Thoracic aorta (tissue), 2 donors: ENCODE measurements around the gene AHDC1. TPM values are rescaled to one million over a fixed set of nuclear protein-coding genes. Genes with fewer than 3 reads are reported as not detected.

Experiments used
- ATAC-seq: fragments of 150-250 bp; one replicate; pipeline ENCODE4 v1.8.0; 2017; ENCODE audit warnings: low read depth; ENCODE audit not compliant: insufficient number of reproducible peaks, low FRiP score
- DNase-seq: peaks from one replicate; pipeline ENCODE4 v3.0.0-alpha.2; 2020; ENCODE audit warnings: low spot score
- H3K27ac ChIP-seq, 2 donors: fragments of 200-600 bp; sonication (generic); 1 replicate in 1 of 2; 2 replicates in 1 of 2; pipeline ENCODE4 v1.5.1; 2016; ENCODE audit warnings: mild to moderate bottlenecking in 2 of 2, moderate library complexity in 2 of 2
- H3K27me3 ChIP-seq: fragments of 200-600 bp; sonication (generic); replicated peaks from 2 replicates; pipeline ENCODE4 v1.6.0; 2016; ENCODE audit warnings: mild to moderate bottlenecking; ENCODE audit not compliant: insufficient read depth
- H3K36me3 ChIP-seq: fragments of 200-600 bp; sonication (generic); one replicate; pipeline ENCODE4 v1.5.1; 2016
- H3K4me1 ChIP-seq, 2 donors: fragments of 200-600 bp; sonication (generic); 1 replicate in 1 of 2; 2 replicates in 1 of 2; pipeline versions ENCODE4 v1.5.1 to v1.6.0; 2016; ENCODE audit warnings: low read depth in 2 of 2, mild to moderate bottlenecking in 1 of 2; ENCODE audit not compliant: control insufficient read depth in 1 of 2
- H3K4me3 ChIP-seq: fragments of 200-600 bp; sonication (generic); 2 replicates; pipeline ENCODE4 v1.5.1; 2016; ENCODE audit warnings: mild to moderate bottlenecking
- H3K9me3 ChIP-seq: fragments of 200-600 bp; sonication (generic); 2 replicates; pipeline ENCODE4 v1.5.1; 2016
- CTCF ChIP-seq: fragments of 200-600 bp; sonication (generic); IDR thresholded peaks from one replicate; pipeline ENCODE4 v1.5.1; 2019; ENCODE audit warnings: antibody characterized with exemption
- total RNA-seq, 2 donors: library from RNA; depleted of rRNA; stranded (reverse); fragments of >200 nt; gene quantifications; one replicate each; pipeline versions ENCODE4 v1.1.0 to v1.2.3, GENCODE V29; 2016

The AHDC1 gene
- total RNA-seq, 2 donors from 2014 or later, result 38.3 to 55.4 TPM

DNA sequence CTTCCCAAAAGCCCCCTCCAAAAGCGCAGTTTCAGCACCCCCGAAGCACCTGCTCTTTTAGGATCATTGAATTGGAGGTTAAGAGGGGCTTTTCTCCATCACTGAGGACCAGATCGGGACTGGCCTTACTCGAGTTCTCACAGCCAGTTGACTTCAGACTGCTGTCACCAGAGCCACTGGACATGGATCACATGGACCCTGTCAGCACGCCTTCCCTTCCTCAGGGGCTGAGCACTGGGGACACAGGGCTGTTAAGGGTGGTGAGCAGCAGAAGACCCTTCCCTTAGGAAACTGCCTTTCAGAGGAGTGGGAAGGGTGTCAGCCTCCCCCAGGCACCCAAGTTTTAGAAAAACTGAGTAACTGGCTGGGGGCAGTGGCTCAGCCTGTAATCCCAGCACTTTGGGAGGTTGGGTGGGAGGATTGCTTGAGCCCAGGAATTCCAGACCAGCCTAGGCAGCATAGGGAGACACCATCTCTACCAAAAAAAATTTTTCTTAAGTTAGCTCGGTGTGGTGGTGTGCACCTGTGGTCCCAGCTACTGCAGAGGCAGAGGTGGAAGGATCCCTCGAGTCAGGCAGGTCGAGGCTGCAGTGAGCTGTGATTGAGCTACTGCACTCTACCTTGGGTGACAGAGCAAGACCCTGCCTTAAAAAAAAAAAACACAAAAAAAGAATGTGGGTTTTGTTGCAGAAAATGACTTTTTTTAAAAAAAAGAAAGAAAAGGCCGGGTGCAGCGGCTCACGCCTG, 31.6 kb upstream of the AHDC1 start:
- H3K4me3 ChIP-seq, result peak overlapping the region; percentile 71
- no peak for TF ChIP-seq CTCF
- no peaks in the 10 kb centered on the region for H3K36me3 ChIP-seq
- DNase-seq (no peak), ATAC-seq (no peak)
- no peaks in the 10 kb centered on the region for H3K9me3 ChIP-seq
- H3K27ac ChIP-seq, result no peak overlapping the region
- peaks cover 8% of the 10 kb centered on the region for H3K27me3 ChIP-seq
- peaks cover 0 to 21% of the 10 kb centered on the region in 2 donors for H3K4me1 ChIP-seq

DNA sequence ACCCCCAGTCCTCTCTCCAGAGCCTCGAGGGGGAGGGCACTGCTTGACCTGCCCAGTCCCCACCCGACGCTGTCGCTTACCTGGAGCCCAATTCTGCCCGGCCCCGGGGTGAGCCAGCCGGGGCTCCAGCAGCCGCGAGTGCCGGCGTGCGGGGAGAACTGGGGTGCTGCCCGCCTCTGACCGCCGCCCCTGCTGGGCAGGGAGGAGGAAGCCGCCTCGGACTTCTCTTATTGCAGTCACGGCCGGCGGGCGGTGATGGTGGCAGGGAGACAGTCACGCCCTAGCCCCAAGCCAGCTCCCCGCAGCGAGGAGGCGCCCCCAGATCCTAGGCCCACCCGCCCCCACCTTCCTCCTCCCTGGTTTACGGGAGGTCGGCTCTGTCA, 31.0 kb upstream of the AHDC1 start, which contains the start of gene FGR:
Gene FGR (minus strand): TSS at position 201 of the 383 bp plus-strand sequence. CDS start 11,269 bp downstream, outside the sequence.
- Histone ChIP-seq H3K9me3 (no peaks in the 10 kb centered on the region), H3K36me3 (no peaks in the 10 kb centered on the region), H3K4me1 (peaks cover 2 to 27% of the 10 kb centered on the region in 2 donors), H3K27me3 (peaks cover 8% of the 10 kb centered on the region), H3K27ac (peak within 1 kb of the TSS; percentile 22 to 28), H3K4me3 (peak within 1 kb of the TSS; percentile 71)
- DNase-seq (no peak), ATAC-seq (no peak)
- TF ChIP-seq CTCF, result no peak

- Histone ChIP-seq H3K4me1 (peaks cover 2 to 27% of the 10 kb centered on the region in 2 donors), H3K4me3 (peak overlapping the region; percentile 71), H3K27ac (peak overlapping the region; percentile 22 to 28), H3K9me3 (no peaks in the 10 kb centered on the region), H3K27me3 (peaks cover 8% of the 10 kb centered on the region), H3K36me3 (no peaks in the 10 kb centered on the region)
- TF ChIP-seq CTCF, result no peak
- peak; percentile 25 for ATAC-seq
- no peak for DNase-seq
Observed at GRCh38 chr1:27634177-27634984, 30.4 kb upstream of the AHDC1 start.

DNA sequence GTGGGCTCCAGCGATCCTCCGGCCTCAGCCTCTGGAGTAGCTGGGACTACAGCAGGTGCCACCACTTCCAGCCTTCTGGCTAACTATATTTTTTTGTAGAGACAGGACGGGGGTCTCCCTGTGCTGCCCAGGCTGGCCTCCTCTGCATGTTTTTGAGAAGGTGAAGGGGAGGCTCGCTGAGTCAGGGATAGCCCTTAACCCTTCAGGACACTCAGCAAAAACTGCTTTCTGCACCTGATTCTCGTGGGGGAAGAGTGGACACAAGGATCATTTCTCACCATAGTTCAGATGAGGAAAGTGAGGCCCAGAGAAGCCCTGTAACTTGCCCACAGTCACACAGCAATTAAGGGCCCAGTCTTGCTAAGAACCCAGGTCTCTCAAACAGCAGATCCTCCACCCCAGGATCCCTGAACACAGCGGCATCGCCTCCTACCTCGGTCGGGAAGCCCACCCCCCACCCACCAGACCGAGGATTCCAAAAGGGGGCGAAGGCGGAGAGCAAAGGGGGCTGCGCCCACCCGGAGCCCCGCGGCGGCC, 29.8 kb upstream of the AHDC1 start:
- Histone ChIP-seq H3K4me3 (peak overlapping the region; percentile 71), H3K27ac (peak overlapping the region; percentile 22 to 28), H3K4me1 (peaks cover 3 to 27% of the 10 kb centered on the region in 2 donors), H3K9me3 (no peaks in the 10 kb centered on the region), H3K36me3 (no peaks in the 10 kb centered on the region), H3K27me3 (peaks cover 8% of the 10 kb centered on the region)
- no peak for DNase-seq
- no peak for ATAC-seq
- no peak for TF ChIP-seq CTCF

- H3K36me3 ChIP-seq, result no peaks in the 10 kb centered on the region
- H3K4me1 ChIP-seq, result peaks cover 6 to 27% of the 10 kb centered on the region in 2 donors
- no peak for ATAC-seq
- no peak for TF ChIP-seq CTCF
- peak overlapping the region; percentile 71 for H3K4me3 ChIP-seq
- no peaks in the 10 kb centered on the region for H3K9me3 ChIP-seq
- peaks cover 8% of the 10 kb centered on the region for H3K27me3 ChIP-seq
- H3K27ac ChIP-seq, result no peak overlapping the region
- no peak for DNase-seq
Observed at GRCh38 chr1:27633298-27633610, 29.3 kb upstream of the AHDC1 start.
